HG03342 (cell line): ENCODE results near the gene PFN4.
"Not testable (repeated sequence)": the region's sequence is repeated elsewhere in the genome, so short reads cannot be mapped to it uniquely, and the experiment has no call there.

Source experiments
- ATAC-seq: cut with Tn5 transposase; IDR thresholded peaks from one replicate; pipeline ENCODE4 v1.9.1; 2021; ENCODE audit warnings: mild to moderate bottlenecking, moderate library complexity; ENCODE audit not compliant: unreplicated experiment

PFN4 gene, protein sequence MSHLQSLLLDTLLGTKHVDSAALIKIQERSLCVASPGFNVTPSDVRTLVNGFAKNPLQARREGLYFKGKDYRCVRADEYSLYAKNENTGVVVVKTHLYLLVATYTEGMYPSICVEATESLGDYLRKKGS

DNA sequence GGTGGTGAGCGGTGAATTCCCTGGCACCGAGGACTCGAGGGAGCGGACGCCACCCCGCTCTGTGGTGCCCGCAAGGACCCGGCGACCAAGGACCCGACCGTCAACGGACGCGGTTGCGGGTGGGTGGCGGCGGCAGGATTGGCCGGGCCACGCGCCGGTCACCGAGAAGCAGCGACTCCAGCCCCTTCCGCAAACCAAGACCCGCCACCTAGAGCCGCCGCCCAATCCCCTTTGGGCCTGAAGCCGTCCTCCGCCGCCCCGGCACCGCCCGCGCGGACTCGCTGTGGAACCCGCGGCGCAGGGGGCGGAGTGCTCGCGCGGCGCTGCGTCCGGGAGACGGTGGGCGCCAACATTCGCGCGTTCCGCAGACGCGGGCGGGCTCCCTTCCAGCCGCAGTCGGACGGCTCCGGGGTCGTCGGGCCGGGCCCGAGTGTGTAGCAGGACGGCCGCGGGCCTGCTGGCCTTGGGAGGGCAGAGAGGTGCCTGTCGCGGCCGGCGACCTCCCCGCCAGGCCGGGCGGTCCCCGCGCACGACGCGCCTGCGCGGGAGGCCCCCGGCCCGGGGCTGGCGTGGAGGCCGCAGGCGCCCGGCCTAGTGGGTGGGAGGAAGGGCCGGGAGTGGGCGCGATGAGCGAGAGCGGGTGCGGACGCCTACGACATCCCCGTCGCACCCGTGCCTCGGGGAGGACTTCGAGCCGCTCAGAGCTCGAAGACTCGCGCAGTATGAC, at the start of gene PFN4, which contains the start of gene FAM228B:
PFN4 (minus strand) TSS at position 140 of the 727 bp plus-strand sequence. CDS start 799 bp downstream, outside the sequence.
FAM228B (plus strand) TSS at position 275 of the 727 bp plus-strand sequence. CDS start 893 bp downstream, outside the sequence.
- peak; percentile 85 for ATAC-seq

DNA sequence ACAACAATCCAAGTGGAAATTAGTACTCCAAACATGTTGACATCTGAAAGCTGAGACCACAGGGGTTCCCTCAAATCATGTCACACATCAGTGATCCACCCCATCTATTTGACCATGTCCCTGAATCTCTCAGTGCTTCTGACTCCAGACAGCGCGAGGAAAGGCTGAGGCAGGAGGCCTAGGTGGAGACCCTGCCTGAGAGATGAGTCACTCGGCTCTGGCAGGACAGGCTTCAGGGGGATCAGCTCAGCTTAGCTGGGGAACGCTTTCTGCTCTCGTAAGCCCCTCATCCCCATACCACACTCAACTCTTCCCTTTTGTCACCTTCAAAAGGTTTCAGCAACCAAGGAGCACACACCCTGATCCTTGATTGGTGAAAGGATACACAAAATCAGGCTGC, 45.9 kb upstream of the PFN4 start:
- no peak for ATAC-seq

- ATAC-seq: peak; percentile 44
These were observed 41.4 kb upstream of the PFN4 start for GRCh38 chr2:24164416-24164973.

DNA sequence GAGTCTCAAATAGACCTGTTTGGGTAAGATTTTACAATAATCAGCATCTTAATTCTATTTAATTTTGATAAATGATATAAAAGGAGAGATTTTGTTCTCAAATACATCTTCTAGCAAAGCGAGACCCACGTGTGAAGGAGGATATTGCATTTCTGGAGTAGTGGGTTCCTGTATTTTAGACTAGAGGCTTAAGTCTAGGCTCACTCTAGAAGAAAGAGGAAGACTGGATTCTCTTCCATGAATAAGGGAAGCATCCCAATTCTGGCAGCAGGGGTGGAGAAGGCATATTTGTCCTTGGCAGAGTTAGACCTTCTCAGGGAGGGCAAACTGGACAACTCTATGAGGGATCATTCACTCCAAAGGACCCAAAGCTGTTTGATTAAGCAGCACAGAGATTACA, 40.5 kb upstream of the PFN4 start:
- no peak for ATAC-seq

DNA sequence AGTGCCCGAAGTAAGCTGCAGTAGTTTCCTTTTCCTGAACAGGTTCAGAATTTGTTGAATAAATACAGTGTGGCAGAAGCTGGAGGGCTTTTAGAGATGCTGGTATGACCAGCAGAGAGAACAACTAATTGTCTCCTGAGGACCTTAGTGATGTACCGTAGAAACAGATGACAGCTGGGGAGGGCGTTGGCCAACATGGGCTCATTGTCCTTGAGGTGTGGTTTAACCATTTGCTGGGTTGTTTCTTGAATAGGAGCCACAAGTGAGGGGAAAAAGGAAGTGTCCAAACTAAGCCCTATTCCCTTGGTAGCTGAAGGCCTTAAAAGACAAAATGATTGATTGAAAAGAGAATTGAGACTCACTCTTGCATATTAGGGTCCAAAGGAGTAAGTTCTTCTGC, 40.1 kb upstream of the PFN4 start:
- ATAC-seq: no peak

DNA sequence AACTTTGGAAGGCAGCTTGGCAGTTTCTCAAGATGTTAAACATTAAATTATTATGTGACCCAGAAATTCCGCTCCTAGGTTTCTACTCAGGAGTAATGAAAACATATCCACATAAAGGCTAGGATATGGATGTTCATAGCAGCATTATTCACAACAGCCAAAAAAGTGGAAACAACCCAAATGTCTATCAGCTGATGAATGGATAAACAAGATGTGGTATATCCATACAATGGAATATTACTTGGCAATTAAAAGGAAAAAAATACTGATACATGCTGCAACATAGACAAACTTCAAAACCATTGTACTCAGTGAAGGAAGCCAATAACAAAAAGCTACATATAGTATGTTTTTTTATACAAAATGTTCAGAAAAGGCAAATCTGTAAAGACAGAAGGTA, 39.4 kb upstream of the PFN4 start:
- no peak for ATAC-seq

DNA sequence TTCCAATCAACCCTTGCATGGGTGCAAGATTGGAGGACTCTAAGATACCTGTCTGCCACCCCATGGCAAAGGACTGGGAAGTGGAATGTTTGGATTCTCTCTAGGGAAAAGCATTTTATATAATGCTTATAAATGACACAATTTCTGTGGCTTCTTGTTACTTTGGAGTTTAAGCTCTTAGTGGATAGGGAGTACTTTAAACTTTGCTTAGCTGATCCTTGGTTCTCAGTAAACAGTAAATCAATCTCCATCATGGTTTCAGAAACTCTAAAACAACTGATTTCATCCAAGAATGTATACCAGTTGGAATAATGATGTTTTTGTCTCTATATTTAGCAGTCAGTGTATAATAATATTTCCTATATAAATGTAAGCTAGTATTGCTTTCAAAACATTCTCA, 37.6 kb upstream of the PFN4 start:
- ATAC-seq: no peak

- ATAC-seq: no peak
These were observed 36.6 kb upstream of the PFN4 start for GRCh38 chr2:24159708-24160107.

GRCh38 chr2:24158131-24158530, 35.0 kb upstream of the PFN4 start:
- no peak for ATAC-seq

DNA sequence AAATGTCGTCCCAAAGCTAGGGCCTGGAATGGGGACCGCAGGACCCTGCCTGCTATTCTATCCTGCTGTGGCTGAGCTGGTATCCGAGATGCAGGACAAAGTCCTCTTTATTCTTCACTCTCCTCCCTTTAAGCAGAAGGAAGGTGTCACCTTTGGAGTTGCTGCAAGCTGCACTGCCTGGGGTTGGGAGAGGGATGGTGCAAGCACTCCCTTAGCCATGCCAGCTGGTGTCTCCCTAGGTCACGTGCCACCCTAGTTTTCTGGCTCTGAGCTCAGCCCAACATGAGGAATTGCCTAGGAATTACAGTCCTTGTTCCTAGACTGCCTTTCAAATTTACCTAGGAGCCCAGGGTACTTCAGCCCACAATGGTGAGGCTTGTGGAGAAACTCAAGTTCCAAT, 30.3 kb upstream of the PFN4 start:
- no peak for ATAC-seq

GRCh38 chr2:24152413-24153197, 29.5 kb upstream of the PFN4 start:
- ATAC-seq: no peak

GRCh38 chr2:24147364-24147763, 24.2 kb upstream of the PFN4 start:
- ATAC-seq: no peak

- not testable (repeated sequence) for ATAC-seq
These were observed 17.2 kb upstream of the PFN4 start for GRCh38 chr2:24140305-24140704.

- ATAC-seq: no peak
These were observed 9.4 kb upstream of the PFN4 start for GRCh38 chr2:24132543-24132942.

DNA sequence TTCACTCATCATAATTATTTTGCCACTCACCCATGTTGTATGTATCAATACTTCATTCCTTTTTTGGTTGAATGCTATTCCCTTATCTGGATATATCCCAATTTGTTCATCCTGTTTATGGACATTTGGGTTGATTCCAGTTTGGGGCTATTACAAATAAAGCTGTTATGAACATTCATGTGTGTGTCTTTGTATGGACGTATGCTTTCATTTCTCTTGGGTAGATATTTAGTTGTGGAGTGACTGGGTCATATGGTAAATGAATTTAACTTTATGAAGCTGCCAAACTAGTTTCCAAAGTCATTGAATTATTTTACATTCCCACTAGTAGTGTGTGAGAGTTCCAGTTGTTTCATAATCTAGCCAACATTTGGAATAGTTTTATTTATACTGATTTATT, 2.8 kb upstream of the PFN4 start:
- no peak for ATAC-seq

- no peak for ATAC-seq
These were observed 917 bp upstream of the PFN4 start for GRCh38 chr2:24123922-24124580.

DNA sequence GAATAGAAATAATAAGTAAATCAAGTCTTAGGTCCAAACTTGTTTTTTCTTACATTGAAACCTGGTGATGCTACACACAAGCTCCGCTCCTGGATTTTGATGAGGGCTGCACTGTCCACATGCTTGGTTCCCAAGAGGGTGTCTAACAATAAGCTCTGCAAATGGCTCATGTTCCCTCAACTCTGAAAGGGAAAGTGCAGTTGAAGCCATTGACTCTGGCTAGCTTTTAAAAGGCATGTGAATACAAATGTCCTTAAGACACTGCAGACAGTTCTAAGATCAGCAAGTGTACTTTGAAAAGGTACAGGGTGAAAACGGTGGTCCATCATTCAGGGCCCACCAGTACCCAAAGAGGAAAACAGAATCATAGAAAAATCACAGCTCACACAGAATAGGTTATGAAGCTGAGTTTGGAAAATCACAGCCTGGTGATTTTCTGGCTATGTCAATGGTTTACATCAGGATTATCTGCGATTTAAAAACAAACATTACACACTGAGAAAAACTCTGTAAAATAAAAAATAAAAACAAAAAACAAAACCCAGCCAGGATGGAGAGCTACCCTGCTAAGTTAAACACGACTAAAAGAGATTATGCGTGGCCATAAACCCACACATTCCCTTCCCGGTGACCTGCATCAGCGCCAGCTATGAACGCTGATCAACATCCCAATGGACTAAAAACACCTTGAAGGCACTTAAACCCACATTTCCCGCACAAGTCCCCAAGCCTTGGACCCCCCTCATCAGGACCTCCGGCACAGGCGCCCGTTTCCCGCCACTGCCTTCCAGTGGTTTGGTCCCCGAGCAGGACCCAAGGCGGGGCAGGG, 554 bp downstream of the PFN4 start:
- no peak for ATAC-seq

- ATAC-seq: no peak
These were observed 1.7 kb downstream of the PFN4 start for GRCh38 chr2:24121469-24121868.

GRCh38 chr2:24121066-24121465, 2.1 kb downstream of the PFN4 start:
- ATAC-seq: no peak

DNA sequence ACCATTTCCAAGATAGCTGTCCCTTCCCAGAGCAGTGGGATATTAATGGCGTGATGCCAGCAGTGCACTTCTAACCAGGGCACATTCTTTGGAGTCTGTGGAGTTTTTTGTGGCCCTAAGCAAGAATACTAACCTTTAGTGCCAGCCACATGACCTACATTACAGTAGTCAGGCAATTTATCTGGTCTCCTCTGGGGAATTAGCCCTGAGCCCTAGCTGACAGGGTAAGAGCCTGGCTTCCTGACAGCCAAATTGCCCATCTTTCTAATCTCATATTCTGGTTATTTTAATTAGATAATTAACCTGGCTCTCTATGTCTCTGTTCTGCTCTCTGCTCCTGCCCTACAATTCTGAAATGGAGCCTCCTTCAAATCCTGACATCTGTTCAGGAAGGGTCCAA, 5.2 kb downstream of the PFN4 start:
- ATAC-seq: no peak
